ENCODE measurements around the gene FIBP. TPM values are rescaled to one million over a fixed set of nuclear protein-coding genes. Genes with fewer than 3 reads are reported as not detected.
A peak's percentile ranks its signal among the peaks of the same experiment; 100 is the strongest.

The FIBP gene
- total and polyA plus RNA-seq, 2 of the 8 experiments (the other 6 are each of a cell fraction or from before 2014, with no cell fraction given): 74.3 to 173 TPM

GRCh38 chr11:65887723-65888162 is 528 bp downstream of the FIBP start:
- peaks cover 7 to 9% of the 10 kb centered on the region in 2 experiments for H4K20me1 ChIP-seq (replicated peaks in 1 of 2; ENCODE audit: control insufficient read depth in 1 of 2, insufficient read depth in 2 of 2, low read length in 2 of 2)
- no peaks in the 10 kb centered on the region for H3K79me1 ChIP-seq (ENCODE audit: low read depth, low read length)
- H3K4me2 ChIP-seq (ENCODE audit: insufficient read depth in 1 of 2, low read depth in 2 of 2, low read length in 2 of 2): peak overlapping the region; percentile 94 to 97
- WGBS, 2 experiments (ENCODE audit: extremely low coverage in 1 of 2, insufficient coverage in 1 of 2, insufficient read length in 1 of 2, insufficient replicate concordance in 2 of 2, low coverage in 1 of 2, low lambda C conversion rate in 2 of 2, missing lambda C conversion rate in 1 of 2): 5% methylated on average over 23 of the region's 23 CpGs; no CpG with 5 or more reads in 1 of the 2 experiments
- H3K36me3 ChIP-seq (ENCODE audit: control insufficient read depth in 2 of 4, insufficient read depth in 4 of 4, low read length in 3 of 4): peaks cover 8 to 21% (median 18%) of the 10 kb centered on the region in 4 experiments; a peak in 7 of 8 replicates
- H3K4me3 ChIP-seq (ENCODE audit: extremely low read depth in 1 of 4, insufficient read depth in 2 of 4, low read depth in 3 of 4, low read length in 4 of 4): peak overlapping the region; percentile 73 to 84 (median 79)
- peaks cover 25% of the 10 kb centered on the region for H3K23me2 ChIP-seq (ENCODE audit: low read depth, low read length)
- no peak overlapping the region; the same call in 1 of the 2 replicates for H2BK12ac ChIP-seq (ENCODE audit: low read depth, low read length)
- peak overlapping the region; percentile 29; the same call in 1 of the 2 replicates for H2AFZ ChIP-seq (ENCODE audit: low read length)
- peaks cover 0 to 4% of the 10 kb centered on the region in 2 experiments; a peak in 1 of 4 replicates for H3K79me2 ChIP-seq (ENCODE audit: control insufficient read depth in 1 of 2, insufficient read depth in 2 of 2, low read length in 2 of 2)
- ChIA-PET POLR2A (ENCODE audit: partially characterized antibody) (interaction anchor here (0.7 to 39.7 kb wide), 14 partner anchors 13 to 343 kb away, joined by 3 to 1071 read pairs (median 3); partner anchors contain the start of genes CFL1, EFEMP2, KAT5 and MUS81), CTCF (ENCODE audit: partially characterized antibody) (interaction anchor here (0.7 to 19.6 kb wide), 46 partner anchors 10 to 380 kb away, joined by 3 to 283 read pairs (median 6); partner anchors contain the start of genes AP5B1, CFL1, CTSW and EFEMP2)
- no peak overlapping the region for H3K14ac ChIP-seq (ENCODE audit: insufficient read length)
- H3K4ac ChIP-seq (replicated peaks; ENCODE audit: insufficient read length, low read depth, low read length): no peak overlapping the region
- peak overlapping the region; percentile 34 for H4K91ac ChIP-seq (replicated peaks; ENCODE audit: insufficient read length, low read length)
- no peak overlapping the region for H3K23ac ChIP-seq (ENCODE audit: insufficient read length)
- TF ChIP-seq ZNF274 (IDR thresholded peaks at IDR 0.05; ENCODE audit: borderline replicate concordance, extremely low read depth, low read length): no peak
- peak; percentile 62; the same call in 1 of the 2 replicates for TF ChIP-seq MAX (IDR thresholded peaks at IDR 0.05)
- peak in 1 of 2 experiments; percentile 76; a peak in 1 of 3 replicates for TF ChIP-seq POLR2A (IDR thresholded peaks at IDR 0.05; ENCODE audit: control extremely low read depth in 1 of 2, low read depth in 2 of 2, low read length in 2 of 2)
- 0 out of 2 replicates have a peak, but pooled peaks have one; percentile 7 for TF ChIP-seq POLR2AphosphoS5 (IDR thresholded peaks at IDR 0.05; ENCODE audit: low read depth, low read length)
- TF ChIP-seq TEAD4 (IDR thresholded peaks at IDR 0.05; ENCODE audit: low read depth, low read length): no peak
- H2BK20ac ChIP-seq (ENCODE audit: low read length): no peak overlapping the region
- peaks cover 0 to 14% (median 8%) of the 10 kb centered on the region in 4 experiments; a peak in 6 of 7 replicates for H3K27me3 ChIP-seq (replicated peaks in 1 of 4; ENCODE audit: control insufficient read depth in 3 of 4, extremely low read depth in 1 of 4, insufficient read depth in 3 of 4, low read length in 3 of 4)
- H3K9me3 ChIP-seq (ENCODE audit: insufficient read depth in 2 of 2, low read depth in 1 of 2, low read length in 1 of 2): no peaks in the 10 kb centered on the region
- no peak overlapping the region for H2AK5ac ChIP-seq (ENCODE audit: low read depth, low read length)
- peak overlapping the region; percentile 75; the same call in 1 of the 2 replicates for H3K27ac ChIP-seq (ENCODE audit: low read depth, low read length)
- no peak overlapping the region for H4K5ac ChIP-seq (ENCODE audit: insufficient read length, low read depth, low read length)
- H3K9ac ChIP-seq (replicated peaks in 1 of 4; ENCODE audit: extremely low read depth in 1 of 4, low read depth in 3 of 4, low read length in 3 of 4): peak overlapping the region in 3 of 4 experiments; percentile 58 to 71 (median 69); a peak in 5 of 7 replicates
- H2BK5ac ChIP-seq (ENCODE audit: low read depth, low read length): peak overlapping the region; percentile 87
- no peak for DNase-seq (ENCODE audit: low read depth in 1 of 2, low spot score in 2 of 2)
- peak overlapping the region; percentile 90; the same call in 1 of the 2 replicates for H4K8ac ChIP-seq (ENCODE audit: extremely low read depth, insufficient read depth, low read length)
- peaks cover 0 to 24% (median 11%) of the 10 kb centered on the region in 4 experiments; a peak in 5 of 7 replicates for H3K4me1 ChIP-seq (replicated peaks in 1 of 4; ENCODE audit: control insufficient read depth in 3 of 4, insufficient read depth in 4 of 4, low read length in 3 of 4)
- no peak overlapping the region for H2BK15ac ChIP-seq (ENCODE audit: low read length)
- H3K18ac ChIP-seq (ENCODE audit: extremely low read depth, low read length): peak overlapping the region; percentile 79
- no peak overlapping the region for H2BK120ac ChIP-seq (replicated peaks; ENCODE audit: low read depth, low read length)
- peak overlapping the region; percentile 59 for H3K56ac ChIP-seq (replicated peaks; ENCODE audit: insufficient read length, low read depth, low read length)
- no peak for FAIRE-seq
